GM23338 (cell line): ENCODE data around the gene PCDHB14. TPM values are rescaled to one million over a fixed set of nuclear protein-coding genes. Genes with fewer than 3 reads are reported as not detected.
"Not testable (repeated sequence)": the region's sequence is repeated elsewhere in the genome, so short reads cannot be mapped to it uniquely, and the experiment has no call there.

ENCODE experiments used
- ATAC-seq: fragments of 200-7000 bp; cut with Tn5 transposase; 3 replicates; pipeline ENCODE4 v1.9.1; 2020
- DNase-seq: peaks from one replicate; pipeline ENCODE4 v3.0.0-alpha.2; 2015; ENCODE audit warnings: low spot score
- H2AFZ ChIP-seq: fragments of 200-600 bp; sonication (generic); 2 replicates; pipeline ENCODE4 v1.8.0; 2016; ENCODE audit warnings: antibody characterized with exemption, mild to moderate bottlenecking, moderate library complexity
- H3F3A ChIP-seq: fragments of 200-600 bp; sonication (generic); replicated peaks from 2 replicates; pipeline ENCODE4 v1.8.0; 2017; ENCODE audit warnings: antibody characterized with exemption, mixed run types, low read depth
- H3K27ac ChIP-seq: fragments of 200-600 bp; sonication (generic); 2 replicates; pipeline ENCODE4 v1.6.1; 2016; ENCODE audit warnings: low read depth
- H3K27me3 ChIP-seq: fragments of 200-600 bp; sonication (generic); 2 replicates; pipeline ENCODE4 v1.8.0; 2016; ENCODE audit warnings: mild to moderate bottlenecking, mixed run types, moderate library complexity; ENCODE audit not compliant: insufficient read depth
- H3K36me3 ChIP-seq: fragments of 200-600 bp; sonication (generic); 2 replicates; pipeline ENCODE4 v1.8.0; 2016; ENCODE audit warnings: mild to moderate bottlenecking; ENCODE audit not compliant: insufficient read depth
- H3K4me1 ChIP-seq: fragments of 200-600 bp; sonication (generic); 2 replicates; pipeline ENCODE4 v1.8.0; 2016; ENCODE audit warnings: mild to moderate bottlenecking, moderate library complexity; ENCODE audit not compliant: insufficient read depth
- H3K4me2 ChIP-seq: fragments of 200-600 bp; sonication (generic); 2 replicates; pipeline ENCODE4 v1.7.1; 2017; ENCODE audit warnings: mixed run types
- H3K4me3 ChIP-seq: fragments of 200-600 bp; sonication (generic); 2 replicates; pipeline ENCODE4 v1.6.1; 2016; ENCODE audit warnings: mixed run types
- H3K79me2 ChIP-seq: fragments of 200-600 bp; sonication (generic); replicated peaks from 2 replicates; pipeline ENCODE4 v1.8.0; 2017; ENCODE audit warnings: mild to moderate bottlenecking; ENCODE audit not compliant: insufficient read depth
- H3K9me2 ChIP-seq: fragments of 200-600 bp; sonication (generic); 2 replicates; pipeline ENCODE4 v1.8.0; 2017; ENCODE audit not compliant: insufficient read depth
- H4K20me1 ChIP-seq: fragments of 200-600 bp; sonication (generic); replicated peaks from 2 replicates; pipeline ENCODE4 v1.8.0; 2017; ENCODE audit warnings: mild to moderate bottlenecking; ENCODE audit not compliant: insufficient read depth
- H3K27ac Mint-ChIP-seq: 2 replicates; pipeline ENCODE4 v1.8.0; 2020; ENCODE audit warnings: inconsistent platforms, mild to moderate bottlenecking, moderate library complexity, mixed read lengths
- H3K27me3 Mint-ChIP-seq: 3 replicates; pipeline ENCODE4 v1.8.0; 2022; ENCODE audit warnings: low read depth, mild to moderate bottlenecking, moderate library complexity, mixed read lengths, inconsistent platforms; ENCODE audit not compliant: insufficient read depth, poor library complexity
- H3K36me3 Mint-ChIP-seq: 3 replicates; pipeline ENCODE4 v1.8.0; 2021; ENCODE audit warnings: low read depth, mild to moderate bottlenecking, inconsistent platforms, moderate library complexity, mixed read lengths
- H3K4me1 Mint-ChIP-seq: 3 replicates; pipeline ENCODE4 v1.8.0; 2020; ENCODE audit warnings: mild to moderate bottlenecking, inconsistent platforms, mixed read lengths
- H3K4me3 Mint-ChIP-seq: 3 replicates; pipeline ENCODE4 v1.8.0; 2021; ENCODE audit warnings: moderate library complexity, mild to moderate bottlenecking, inconsistent platforms, mixed read lengths
- H3K9me3 Mint-ChIP-seq: 3 replicates; pipeline ENCODE4 v1.8.0; 2020; ENCODE audit warnings: moderate library complexity, mild to moderate bottlenecking, inconsistent platforms, mixed read lengths
- CREB1 ChIP-seq: fragments of 250-450 bp; sonication (Bioruptor Pico); IDR thresholded peaks from 2 replicates; pipeline ENCODE4 v1.5.0; 2020; ENCODE audit warnings: low read depth, mild to moderate bottlenecking, moderate library complexity
- EZH2 ChIP-seq: fragments of 200-600 bp; sonication (generic); IDR thresholded peaks from one replicate; pipeline ENCODE4 v1.8.0; 2017; ENCODE audit warnings: antibody characterized with exemption, mild to moderate bottlenecking, low read depth; ENCODE audit not compliant: unreplicated experiment
- EZH2phosphoT487 ChIP-seq: fragments of 200-600 bp; sonication (generic); IDR thresholded peaks from one replicate; pipeline ENCODE4 v1.8.1; 2018; ENCODE audit warnings: antibody characterized with exemption; ENCODE audit not compliant: unreplicated experiment
- JUNB ChIP-seq: IDR thresholded peaks from one replicate; pipeline ENCODE4 v1.6.1; 2016; ENCODE audit warnings: antibody characterized with exemption; ENCODE audit not compliant: unreplicated experiment
- NANOG ChIP-seq: IDR thresholded peaks from 2 replicates; pipeline ENCODE4 v1.6.1; 2016; ENCODE audit warnings: antibody characterized with exemption, borderline replicate concordance
- ZNF114 ChIP-seq: fragments of 250-450 bp; sonication (Bioruptor Pico); IDR thresholded peaks from 2 replicates; pipeline ENCODE4 v1.5.0; 2020; ENCODE audit warnings: mild to moderate bottlenecking, moderate library complexity
- ZNF331 ChIP-seq: fragments of 250-450 bp; sonication (Bioruptor Pico); IDR thresholded peaks from 2 replicates; pipeline ENCODE4 v1.5.0; 2020; ENCODE audit warnings: low read depth, mild to moderate bottlenecking, moderate library complexity
- polyA plus RNA-seq: library from polyadenylated mRNA; unstranded; fragments of >200 nt; fragmentation: Nextera tagmentation; extraction: Ambion mirVana; gene quantifications from 2 replicates; pipeline ENCODE4 v1.2.1, GENCODE V29; 2016
- total RNA-seq: library from RNA; depleted of rRNA; stranded (reverse); fragments of >200 nt; shearing (Covaris generic); gene quantifications from 2 replicates; pipeline ENCODE4 v1.2.3, GENCODE V29; 2014
- TF ChIP-seq, protein P1 (sequence below): fragments of 250-450 bp; sonication (Bioruptor Pico); IDR thresholded peaks from 2 replicates; pipeline ENCODE4 v1.5.0; 2020; ENCODE audit warnings: mild to moderate bottlenecking, moderate library complexity
- TF ChIP-seq, protein P2 (sequence below), 2 experiments: fragments of 200-600 bp in 1 of 2; sonication (generic) in 1 of 2; conservative IDR thresholded peaks; 2 replicates each; pipeline versions ENCODE4 v1.5.1 to v1.6.1; 2016 to 2017; ENCODE audit warnings: antibody characterized with exemption in 2 of 2, low read depth in 2 of 2, mild to moderate bottlenecking in 2 of 2, moderate library complexity in 1 of 2

PCDHB14 gene
- total and polyA plus RNA-seq, 2 experiments from 2014 or later = 0.71 to 4.1 TPM

DNA sequence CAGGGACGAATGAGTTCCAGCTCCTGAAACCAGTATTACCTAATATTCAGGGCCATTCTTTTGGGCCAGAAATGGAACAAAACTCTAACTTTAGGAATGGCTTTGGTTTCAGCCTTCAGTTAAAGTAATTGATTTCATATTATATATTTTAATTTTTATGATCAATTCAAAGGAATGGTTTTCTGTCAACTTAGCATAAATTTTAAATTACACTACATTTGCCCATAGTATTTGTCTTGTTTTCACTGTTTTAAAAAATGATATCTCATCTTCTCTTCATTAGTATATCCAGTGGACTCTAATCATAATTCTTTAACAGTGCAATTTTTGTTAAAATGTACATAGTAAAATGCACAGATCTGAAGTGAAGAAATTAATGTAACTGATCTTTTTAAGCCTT lies 42.8 kb upstream of the PCDHB14 start (continued):
- TF ChIP-seq, protein P1, sequence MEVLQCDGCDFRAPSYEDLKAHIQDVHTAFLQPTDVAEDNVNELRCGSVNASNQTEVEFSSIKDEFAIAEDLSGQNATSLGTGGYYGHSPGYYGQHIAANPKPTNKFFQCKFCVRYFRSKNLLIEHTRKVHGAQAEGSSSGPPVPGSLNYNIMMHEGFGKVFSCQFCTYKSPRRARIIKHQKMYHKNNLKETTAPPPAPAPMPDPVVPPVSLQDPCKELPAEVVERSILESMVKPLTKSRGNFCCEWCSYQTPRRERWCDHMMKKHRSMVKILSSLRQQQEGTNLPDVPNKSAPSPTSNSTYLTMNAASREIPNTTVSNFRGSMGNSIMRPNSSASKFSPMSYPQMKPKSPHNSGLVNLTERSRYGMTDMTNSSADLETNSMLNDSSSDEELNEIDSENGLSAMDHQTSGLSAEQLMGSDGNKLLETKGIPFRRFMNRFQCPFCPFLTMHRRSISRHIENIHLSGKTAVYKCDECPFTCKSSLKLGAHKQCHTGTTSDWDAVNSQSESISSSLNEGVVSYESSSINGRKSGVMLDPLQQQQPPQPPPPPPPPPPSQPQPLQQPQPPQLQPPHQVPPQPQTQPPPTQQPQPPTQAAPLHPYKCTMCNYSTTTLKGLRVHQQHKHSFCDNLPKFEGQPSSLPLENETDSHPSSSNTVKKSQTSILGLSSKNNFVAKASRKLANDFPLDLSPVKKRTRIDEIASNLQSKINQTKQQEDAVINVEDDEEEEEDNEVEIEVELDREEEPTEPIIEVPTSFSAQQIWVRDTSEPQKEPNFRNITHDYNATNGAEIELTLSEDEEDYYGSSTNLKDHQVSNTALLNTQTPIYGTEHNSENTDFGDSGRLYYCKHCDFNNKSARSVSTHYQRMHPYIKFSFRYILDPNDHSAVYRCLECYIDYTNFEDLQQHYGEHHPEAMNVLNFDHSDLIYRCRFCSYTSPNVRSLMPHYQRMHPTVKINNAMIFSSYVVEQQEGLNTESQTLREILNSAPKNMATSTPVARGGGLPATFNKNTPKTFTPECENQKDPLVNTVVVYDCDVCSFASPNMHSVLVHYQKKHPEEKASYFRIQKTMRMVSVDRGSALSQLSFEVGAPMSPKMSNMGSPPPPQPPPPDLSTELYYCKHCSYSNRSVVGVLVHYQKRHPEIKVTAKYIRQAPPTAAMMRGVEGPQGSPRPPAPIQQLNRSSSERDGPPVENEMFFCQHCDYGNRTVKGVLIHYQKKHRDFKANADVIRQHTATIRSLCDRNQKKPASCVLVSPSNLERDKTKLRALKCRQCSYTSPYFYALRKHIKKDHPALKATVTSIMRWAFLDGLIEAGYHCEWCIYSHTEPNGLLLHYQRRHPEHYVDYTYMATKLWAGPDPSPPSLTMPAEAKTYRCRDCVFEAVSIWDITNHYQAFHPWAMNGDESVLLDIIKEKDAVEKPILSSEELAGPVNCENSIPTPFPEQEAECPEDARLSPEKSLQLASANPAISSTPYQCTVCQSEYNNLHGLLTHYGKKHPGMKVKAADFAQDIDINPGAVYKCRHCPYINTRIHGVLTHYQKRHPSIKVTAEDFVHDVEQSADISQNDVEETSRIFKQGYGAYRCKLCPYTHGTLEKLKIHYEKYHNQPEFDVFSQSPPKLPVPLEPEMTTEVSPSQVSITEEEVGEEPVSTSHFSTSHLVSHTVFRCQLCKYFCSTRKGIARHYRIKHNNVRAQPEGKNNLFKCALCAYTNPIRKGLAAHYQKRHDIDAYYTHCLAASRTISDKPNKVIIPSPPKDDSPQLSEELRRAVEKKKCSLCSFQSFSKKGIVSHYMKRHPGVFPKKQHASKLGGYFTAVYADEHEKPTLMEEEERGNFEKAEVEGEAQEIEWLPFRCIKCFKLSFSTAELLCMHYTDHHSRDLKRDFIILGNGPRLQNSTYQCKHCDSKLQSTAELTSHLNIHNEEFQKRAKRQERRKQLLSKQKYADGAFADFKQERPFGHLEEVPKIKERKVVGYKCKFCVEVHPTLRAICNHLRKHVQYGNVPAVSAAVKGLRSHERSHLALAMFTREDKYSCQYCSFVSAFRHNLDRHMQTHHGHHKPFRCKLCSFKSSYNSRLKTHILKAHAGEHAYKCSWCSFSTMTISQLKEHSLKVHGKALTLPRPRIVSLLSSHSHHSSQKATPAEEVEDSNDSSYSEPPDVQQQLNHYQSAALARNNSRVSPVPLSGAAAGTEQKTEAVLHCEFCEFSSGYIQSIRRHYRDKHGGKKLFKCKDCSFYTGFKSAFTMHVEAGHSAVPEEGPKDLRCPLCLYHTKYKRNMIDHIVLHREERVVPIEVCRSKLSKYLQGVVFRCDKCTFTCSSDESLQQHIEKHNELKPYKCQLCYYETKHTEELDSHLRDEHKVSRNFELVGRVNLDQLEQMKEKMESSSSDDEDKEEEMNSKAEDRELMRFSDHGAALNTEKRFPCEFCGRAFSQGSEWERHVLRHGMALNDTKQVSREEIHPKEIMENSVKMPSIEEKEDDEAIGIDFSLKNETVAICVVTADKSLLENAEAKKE = no peak
- no peak for TF ChIP-seq ZNF114 (CRISPR knock-in tag)
- no peak for TF ChIP-seq JUNB
- no peak for TF ChIP-seq NANOG
- no peak for TF ChIP-seq EZH2phosphoT487
- no peak for TF ChIP-seq ZNF331

DNA sequence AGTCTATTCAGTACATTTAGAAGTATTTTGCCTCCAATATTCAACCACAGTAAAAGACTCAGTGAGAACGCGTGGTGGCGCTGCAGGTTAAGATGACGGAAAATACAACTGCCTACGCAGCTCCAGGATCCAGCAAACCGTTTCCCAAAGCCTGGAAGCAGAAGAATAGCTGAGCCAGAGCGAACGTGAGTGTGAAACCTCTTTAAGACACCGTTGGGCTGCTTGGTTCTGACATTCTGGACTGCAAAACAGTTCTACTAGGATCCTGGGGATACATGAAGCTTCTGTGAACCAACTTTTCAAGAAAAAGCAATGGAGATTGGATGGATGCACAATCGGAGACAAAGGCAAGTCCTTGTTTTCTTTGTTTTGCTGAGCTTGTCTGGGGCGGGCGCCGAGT lies 40.9 kb upstream of the PCDHB14 start, which contains the start of gene PCDHB16:
Gene PCDHB16 (plus strand): TSS at position 140 of the 400 bp plus-strand sequence. CDS start 173 bp downstream, at position 313.
- no peaks in the 10 kb centered on the region for H3F3A ChIP-seq
- H3K36me3 Mint-ChIP-seq = peaks cover 23% of the 10 kb centered on the region
- H3K79me2 ChIP-seq = no peaks in the 10 kb centered on the region
- H3K27ac ChIP-seq = no peak within 1 kb of the TSS
- peak within 1 kb of the TSS; percentile 22; the same call in 1 of the 2 replicates for H3K4me2 ChIP-seq
- peaks cover 12% of the 10 kb centered on the region for H3K4me1 Mint-ChIP-seq
- H3K4me3 Mint-ChIP-seq = peak within 1 kb of the TSS; percentile 58
- no peaks in the 10 kb centered on the region; the same call in 1 of the 2 replicates for H3K9me2 ChIP-seq
- no peaks in the 10 kb centered on the region for H3K27me3 ChIP-seq
- peak within 1 kb of the TSS; percentile 29; the same call in 1 of the 2 replicates for H3K4me3 ChIP-seq
- ATAC-seq (peak; percentile 69), DNase-seq (peak; percentile 89)
- H3K4me1 ChIP-seq = no peaks in the 10 kb centered on the region
- TF ChIP-seq CREB1 = peak; percentile 69
- TF ChIP-seq EZH2 = no peak
- TF ChIP-seq, protein P2, sequence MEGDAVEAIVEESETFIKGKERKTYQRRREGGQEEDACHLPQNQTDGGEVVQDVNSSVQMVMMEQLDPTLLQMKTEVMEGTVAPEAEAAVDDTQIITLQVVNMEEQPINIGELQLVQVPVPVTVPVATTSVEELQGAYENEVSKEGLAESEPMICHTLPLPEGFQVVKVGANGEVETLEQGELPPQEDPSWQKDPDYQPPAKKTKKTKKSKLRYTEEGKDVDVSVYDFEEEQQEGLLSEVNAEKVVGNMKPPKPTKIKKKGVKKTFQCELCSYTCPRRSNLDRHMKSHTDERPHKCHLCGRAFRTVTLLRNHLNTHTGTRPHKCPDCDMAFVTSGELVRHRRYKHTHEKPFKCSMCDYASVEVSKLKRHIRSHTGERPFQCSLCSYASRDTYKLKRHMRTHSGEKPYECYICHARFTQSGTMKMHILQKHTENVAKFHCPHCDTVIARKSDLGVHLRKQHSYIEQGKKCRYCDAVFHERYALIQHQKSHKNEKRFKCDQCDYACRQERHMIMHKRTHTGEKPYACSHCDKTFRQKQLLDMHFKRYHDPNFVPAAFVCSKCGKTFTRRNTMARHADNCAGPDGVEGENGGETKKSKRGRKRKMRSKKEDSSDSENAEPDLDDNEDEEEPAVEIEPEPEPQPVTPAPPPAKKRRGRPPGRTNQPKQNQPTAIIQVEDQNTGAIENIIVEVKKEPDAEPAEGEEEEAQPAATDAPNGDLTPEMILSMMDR (conservative IDR thresholded peaks at IDR 0.05; ENCODE audit: low read depth in 2 of 2) = peak; percentile 83 to 85
- H3K36me3 ChIP-seq = no peaks in the 10 kb centered on the region; the same call in 1 of the 2 replicates
- H3K9me3 Mint-ChIP-seq = peaks cover 27% of the 10 kb centered on the region
- H3K27me3 Mint-ChIP-seq = no peaks in the 10 kb centered on the region
- H4K20me1 ChIP-seq = no peaks in the 10 kb centered on the region
- H3K27ac Mint-ChIP-seq = no peak within 1 kb of the TSS
- H2AFZ ChIP-seq = peak within 1 kb of the TSS; percentile 44; the same call in 1 of the 2 replicates

- H3K36me3 ChIP-seq, H3K27me3 Mint-ChIP-seq, H3K79me2 ChIP-seq, H2AFZ ChIP-seq, H3K9me2 ChIP-seq, H3K4me3 Mint-ChIP-seq, H3K27ac ChIP-seq, H4K20me1 ChIP-seq, H3K27ac Mint-ChIP-seq, H3K4me3 ChIP-seq, H3K4me1 ChIP-seq, H3F3A ChIP-seq, H3K4me2 ChIP-seq, ATAC-seq, H3K27me3 ChIP-seq, DNase-seq: not testable (repeated sequence)
- peaks cover 27% of the 10 kb centered on the region for H3K36me3 Mint-ChIP-seq
- H3K4me1 Mint-ChIP-seq = peaks cover 12% of the 10 kb centered on the region
- H3K9me3 Mint-ChIP-seq = peaks cover 31% of the 10 kb centered on the region
Observed at GRCh38 chr5:141184117-141184855, 38.9 kb upstream of the PCDHB14 start.
